HG03442 (cell line): Measurements from ENCODE around the gene LY6G6F.

Experiments
- ATAC-seq: cut with Tn5 transposase; IDR thresholded peaks from one replicate; pipeline ENCODE4 v1.9.1; 2021; ENCODE audit warnings: mild to moderate bottlenecking, moderate library complexity; ENCODE audit not compliant: unreplicated experiment

The LY6G6F gene

DNA sequence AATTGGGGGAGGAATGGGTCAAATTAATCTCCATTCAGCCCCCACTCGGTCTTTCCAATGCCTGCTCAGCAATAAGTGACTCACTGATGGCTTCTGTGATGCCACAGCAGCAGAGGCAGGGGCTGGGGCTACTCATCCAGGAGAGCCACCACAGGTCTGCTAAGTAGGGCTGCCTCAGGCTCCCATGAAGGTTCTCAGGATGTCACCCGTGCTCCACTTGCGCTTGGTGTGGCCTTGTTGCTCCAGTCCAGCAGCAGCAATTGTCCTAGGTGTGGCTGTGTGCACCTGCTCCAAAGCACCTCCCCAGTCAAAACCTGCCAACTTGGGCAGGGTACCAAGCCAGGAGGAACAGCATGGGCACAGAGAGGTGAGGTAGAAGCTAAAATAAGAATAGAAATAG lies 15.5 kb downstream of the LY6G6F start:
- no peak for ATAC-seq

DNA sequence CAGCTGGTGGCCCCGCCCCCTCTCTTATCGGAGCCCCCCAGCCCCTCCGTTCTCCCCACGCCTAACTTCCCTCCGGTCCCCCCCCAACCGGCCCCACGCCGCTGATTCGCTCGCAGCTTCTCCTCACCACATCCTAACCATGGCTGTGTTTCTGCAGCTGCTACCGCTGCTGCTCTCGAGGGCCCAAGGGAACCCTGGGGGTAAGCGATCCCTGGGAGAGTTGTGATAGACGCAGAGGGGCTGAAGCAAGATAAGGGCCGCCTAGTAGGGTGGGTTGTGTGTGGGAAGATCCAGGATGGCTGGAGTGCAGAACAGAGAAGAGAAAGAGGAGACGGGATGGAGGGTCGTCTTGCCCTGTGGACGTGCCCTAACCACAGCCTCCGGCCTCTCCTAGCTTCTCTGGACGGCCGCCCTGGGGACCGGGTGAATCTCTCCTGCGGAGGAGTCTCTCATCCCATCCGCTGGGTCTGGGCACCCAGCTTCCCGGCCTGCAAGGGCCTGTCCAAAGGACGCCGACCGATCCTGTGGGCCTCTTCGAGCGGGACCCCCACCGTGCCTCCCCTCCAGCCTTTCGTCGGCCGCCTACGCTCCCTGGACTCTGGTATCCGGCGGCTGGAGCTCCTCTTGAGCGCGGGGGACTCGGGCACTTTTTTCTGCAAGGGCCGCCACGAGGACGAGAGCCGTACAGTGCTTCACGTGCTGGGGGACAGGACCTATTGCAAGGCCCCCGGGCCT lies 16.7 kb downstream of the LY6G6F start, which contains the start of gene MPIG6B:
MPIG6B (plus strand) TSS at position 129 of the 735 bp plus-strand sequence; CDS start at position 140, 11 bp downstream.
- ATAC-seq: no peak

DNA sequence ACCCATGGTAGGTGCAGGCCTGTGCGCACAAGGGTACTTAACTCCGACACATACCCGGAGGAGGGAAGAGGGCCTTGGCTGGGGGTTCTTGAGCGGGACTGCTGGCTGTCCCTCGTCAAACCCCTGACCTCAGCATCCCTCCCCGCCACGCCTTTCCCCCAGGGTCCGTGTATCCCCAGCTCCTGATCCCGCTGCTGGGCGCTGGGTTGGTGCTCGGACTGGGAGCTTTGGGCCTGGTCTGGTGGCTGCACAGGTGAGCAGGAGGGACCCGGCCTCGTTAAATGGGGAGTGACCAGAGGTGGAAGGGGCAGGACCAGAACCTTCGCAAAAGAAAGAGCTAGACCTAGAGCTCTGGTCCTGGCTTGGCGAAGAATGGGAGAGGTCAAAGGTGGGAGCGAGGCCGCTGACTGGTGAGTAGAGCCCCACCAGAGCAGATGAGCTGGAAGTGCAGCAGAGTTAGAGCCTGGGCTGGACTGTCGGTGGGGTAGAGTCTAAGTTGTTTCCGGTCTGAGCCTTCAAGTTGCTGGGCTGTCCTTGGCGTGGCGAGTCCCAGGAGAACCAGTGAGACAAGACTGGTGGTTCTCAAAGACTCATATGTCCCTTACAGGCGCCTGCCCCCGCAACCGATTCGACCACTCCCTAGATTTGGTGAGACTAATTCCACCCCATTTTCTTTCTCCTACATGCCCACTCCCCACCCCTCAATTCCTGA lies 17.5 kb downstream of the LY6G6F start:
- ATAC-seq: no peak

DNA sequence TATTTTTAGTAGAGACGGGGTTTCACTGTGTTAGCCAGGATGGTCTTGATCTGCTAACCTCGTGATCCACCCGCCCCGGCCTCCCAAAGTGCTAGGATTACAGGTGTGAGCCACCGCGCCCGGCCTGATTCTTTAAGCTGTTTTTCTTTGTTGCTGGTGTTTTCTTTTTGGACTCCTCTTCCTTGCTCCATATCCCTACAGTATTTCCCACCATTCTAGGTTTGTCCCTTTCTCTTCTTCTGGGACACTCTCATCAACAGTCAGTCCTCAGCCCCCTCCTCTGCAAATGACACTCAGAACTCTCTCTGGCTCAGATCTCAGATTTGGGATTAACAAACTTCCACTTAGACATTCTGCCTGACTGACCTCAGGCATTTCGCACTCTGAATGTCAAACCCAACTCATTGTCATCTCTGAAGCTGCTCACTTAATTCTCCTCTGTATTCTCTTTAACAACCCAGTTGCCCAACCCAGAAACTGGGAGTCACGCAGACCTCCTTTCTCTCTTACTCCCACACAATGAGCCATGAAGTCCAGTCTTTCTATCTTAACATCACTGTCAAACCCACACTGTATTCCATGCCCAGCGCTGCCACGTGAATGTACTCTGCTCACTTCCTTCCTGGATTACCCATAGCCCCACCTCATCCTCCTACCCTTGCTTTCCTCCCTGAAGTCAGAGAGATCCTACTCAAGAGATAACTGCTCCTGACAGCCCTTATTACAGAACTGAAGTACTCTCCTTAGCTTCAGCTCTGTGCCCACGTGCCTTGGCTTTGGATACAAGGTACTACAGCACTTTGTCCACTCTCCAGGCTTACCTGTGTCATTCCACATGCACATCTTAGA lies 19.1 kb downstream of the LY6G6F start:
- no peak for ATAC-seq

GRCh38 chr6:31727034-31727716 lies 20.5 kb downstream of the LY6G6F start:
- no peak for ATAC-seq

DNA sequence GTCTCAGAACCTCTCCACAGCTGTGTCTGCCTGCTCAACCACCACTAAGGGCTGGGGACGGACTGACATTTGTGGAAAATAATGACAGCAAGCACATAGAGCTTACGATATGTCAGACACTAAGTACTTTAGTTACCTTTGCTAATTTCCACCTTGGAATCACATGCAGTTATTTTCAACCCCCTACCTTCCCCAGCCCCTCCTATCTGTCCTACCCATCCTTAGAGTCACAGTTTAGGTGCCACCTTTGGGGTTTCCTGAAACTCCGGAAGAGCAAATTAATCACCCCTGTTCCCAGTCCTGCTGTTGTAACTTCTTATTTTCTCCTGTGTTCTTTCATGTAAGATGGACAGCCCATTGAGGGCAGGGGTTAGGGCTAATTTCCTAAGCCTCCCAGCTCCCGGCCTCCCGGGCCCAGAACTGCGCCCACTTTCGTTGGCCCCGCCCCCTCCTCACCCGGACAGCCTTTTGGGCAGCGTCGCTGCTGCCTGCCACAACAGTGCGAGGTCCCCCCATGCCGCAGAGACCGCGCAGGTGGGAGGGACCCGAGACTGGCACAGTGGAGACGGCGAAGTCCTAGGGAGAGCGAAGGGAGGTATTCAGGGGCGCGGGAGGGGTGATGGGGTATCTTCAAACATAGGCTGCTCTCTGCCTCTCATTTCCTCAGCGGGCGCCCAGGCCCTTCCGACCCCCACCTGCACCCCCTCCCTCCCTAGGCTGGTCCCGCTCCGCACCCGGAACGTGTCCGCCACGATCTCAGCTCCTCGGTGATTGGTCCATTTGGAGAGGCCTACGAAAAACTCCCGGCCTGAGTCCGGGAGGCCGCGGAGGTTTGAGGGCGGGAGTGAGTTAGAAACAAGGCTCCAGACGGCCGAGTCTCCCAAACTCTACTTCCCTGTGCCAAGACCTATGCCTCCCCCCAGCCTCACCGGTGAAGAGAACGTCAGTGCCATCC lies 21.3 kb downstream of the LY6G6F start:
- ATAC-seq: no peak

DNA sequence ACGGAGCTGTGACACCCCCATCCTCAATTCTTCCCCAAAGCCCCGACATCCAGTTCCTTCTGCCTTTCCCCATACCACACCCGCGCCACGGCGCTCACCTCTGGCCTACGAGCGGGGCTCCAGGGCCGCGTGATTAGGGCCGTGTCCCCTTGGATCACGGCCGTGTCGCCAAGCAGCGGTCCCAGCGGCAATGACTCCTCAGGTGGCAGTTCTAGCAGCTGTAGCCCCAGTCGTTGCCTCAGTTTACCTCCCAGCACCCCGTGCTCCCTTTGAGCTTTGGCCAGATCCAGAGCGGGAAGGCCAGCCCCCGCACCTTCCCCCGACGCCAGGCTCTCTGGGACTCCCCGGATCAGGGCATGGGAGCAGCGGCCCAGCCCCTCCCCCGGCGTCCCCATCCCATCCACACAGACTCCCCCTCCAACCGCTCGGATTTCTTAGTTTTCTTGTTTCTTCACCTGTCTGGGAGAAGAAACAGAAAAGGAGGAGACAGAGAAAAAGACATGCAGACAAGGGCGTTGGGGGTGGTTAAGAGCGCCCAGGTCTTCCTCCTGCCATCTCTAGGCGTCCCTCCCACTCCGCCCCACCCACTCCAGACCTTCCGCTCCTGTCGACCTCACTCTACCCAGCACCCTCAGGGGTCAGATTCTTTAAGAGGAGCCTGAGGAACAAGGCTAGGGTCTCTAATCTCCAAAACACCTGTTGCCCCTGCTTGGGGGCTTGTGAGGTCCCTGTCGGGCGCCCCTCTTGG lies 22.3 kb downstream of the LY6G6F start, which contains the start of gene DDAH2:
DDAH2 (minus strand) TSS at position 533 of the 748 bp plus-strand sequence; CDS start at position 395, 138 bp downstream.
- no peak for ATAC-seq

DNA sequence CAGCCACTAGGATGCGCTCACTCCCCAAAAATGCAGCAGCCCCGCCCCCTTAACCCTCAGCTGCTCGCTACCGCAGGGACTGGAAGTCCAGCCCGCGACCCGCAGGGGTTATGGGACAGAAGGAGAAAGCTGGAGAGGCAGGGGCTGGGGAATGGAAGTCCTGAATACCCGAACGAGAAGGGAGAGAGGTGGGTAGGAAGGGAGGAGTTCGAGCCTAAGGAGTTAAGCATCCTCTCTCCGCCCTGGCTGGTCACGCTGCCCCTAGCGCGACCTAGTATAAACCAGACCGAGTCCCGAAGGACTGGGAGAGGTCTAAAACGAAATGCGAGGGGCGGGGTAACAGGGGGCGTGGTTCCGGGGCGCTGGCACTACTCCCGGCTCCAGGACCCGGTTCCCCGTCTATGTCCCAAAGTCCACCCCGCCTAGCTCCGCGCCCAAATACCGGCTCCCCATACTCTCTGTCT lies 22.9 kb downstream of the LY6G6F start:
- ATAC-seq: peak; percentile 39

DNA sequence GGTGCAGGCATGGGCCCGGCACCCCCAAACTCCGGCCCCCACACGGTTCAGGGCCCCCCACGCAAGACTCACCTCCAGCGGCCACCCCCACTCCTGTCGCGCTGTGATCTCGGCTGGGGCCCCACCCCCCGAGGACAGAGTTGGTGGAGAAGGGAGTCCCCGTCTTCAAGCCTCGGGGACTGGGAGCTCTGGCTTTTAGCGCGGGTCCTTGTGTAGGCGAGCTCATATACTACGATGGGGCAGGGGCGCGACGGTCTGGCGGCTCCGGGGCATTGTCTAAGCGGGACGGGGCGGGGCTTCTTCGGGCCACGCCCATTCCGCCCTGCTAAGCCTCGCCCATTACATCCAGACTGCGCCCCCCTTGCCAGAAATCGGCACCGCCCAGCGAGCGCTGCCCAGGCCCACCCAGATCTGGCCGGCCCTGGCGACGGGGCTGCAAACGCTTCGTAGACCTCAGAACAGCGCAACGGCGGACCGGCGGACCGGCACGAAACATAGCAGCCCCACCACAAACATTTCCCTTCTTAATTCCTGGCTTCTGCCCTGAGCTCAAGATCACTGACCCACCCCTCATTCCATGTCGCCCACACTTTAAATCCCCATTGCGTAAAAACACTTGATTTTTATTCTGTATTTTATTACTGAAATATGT lies 23.4 kb downstream of the LY6G6F start:
- no peak for ATAC-seq

DNA sequence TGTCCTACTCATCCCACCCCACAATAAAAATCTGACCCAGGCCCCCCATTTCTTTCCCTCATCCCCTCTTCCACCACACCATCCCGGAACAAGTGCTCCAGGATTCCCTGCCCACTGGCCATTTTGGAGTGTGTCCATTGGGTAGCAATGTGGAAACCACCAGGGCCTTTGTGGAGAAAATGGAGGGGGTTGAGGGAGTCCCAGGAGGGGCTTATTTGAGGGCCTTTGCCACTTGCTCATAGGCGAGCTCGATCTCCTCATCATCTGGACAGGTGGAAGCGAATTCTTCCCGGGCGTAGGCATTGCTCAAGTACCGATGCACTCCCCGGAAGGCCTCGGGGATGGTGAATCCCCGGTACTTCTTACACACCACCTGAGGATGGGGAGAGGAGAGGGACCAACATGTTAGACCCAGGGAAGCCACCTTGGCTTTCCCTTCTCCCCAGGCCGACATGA lies 24.0 kb downstream of the LY6G6F start:
- ATAC-seq: no peak

DNA sequence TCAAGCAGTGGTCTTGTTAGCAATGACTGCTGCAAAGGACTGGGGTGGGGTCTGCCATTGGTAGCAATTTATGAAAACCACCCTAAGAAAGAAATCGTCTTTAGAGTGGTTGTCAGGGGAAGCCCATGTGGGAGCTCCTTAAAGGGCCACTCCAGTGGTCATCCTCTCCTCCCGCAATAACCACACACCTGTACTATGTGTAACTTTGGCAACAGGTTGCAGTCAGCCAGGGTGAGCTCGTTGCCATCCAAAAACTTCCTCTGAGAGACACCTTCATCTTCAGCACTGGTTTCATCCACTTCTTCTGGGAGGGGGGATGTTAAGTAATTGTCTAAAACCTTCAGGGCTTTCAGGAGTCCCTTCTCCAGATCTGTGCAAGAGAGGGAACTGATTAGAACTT lies 25.4 kb downstream of the LY6G6F start:
- ATAC-seq: no peak

- no peak for ATAC-seq
Measured at GRCh38 chr6:31733734-31734133, 27.1 kb downstream of the LY6G6F start.

GRCh38 chr6:31734247-31734820 lies 27.7 kb downstream of the LY6G6F start:
- no peak for ATAC-seq

- no peak for ATAC-seq
Measured at GRCh38 chr6:31734821-31735406, 28.2 kb downstream of the LY6G6F start.

DNA sequence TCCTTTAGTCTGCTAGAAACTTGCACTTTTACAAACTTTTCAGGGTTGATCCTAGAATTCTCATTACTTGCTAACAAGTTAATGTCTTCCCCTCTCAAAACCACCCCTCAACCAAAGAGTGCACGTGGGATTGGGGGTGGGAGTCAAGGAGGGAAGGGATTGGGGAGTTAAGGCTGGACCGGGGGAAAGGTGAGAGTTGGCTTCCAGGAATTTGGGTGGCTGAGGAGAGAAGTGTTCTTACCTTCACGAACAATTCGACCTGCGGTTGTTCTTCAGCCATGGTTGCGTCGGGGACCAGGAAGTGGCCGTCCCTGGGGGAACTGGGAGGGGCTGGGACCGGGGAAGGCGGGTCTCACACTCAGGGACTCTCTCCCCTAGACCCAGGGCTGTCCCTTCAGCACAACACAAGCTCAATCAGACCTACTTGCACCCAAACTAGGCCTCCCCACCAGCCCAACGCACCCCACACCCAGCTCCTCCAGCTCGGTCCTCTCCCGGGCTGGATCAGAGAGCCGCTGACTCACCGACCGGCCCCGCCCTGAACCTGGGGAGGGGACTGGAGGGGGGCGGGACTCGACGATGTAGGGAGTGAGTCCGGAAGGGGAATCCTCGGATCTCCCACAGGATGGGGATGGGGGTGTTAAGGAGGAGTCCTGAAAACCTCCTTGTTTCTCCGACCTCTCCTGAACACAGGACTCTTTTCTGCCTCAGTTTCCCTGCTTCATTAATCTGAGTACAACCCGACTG lies 29.5 kb downstream of the LY6G6F start, which contains the start of gene CLIC1:
CLIC1 (minus strand) TSS at position 510 of the 747 bp plus-strand sequence; CDS start at position 280, 230 bp downstream.
- peak; percentile 24 for ATAC-seq

DNA sequence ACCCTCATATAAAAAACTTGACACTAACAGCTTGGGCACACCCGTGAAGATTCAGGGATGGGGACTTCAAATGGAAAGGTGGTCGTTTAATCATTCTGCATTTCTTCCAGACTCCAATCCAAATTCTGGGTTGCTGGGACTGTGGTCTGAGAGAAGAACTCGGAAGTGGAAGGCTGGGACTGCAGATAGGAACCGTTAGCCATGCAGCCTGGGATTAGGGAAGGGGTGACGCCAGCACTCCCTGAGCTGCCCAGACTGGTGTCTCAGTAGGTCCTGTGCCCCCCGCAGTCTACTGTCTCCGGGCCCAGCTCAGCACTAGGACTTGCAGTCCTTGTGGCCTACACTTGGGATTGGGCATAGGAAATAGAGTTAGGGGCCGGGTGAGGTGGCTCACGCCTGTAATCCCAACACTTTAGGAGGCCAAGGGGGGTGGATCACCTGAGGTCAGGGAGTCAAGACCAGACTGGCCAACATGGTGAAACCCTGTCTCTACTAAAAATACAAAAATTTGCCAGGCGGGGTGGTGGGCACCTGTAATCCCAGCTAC lies 30.2 kb downstream of the LY6G6F start:
- ATAC-seq: no peak
